H1 (cell line): Measurements from ENCODE around the gene SOWAHD. TPM values are rescaled to one million over a fixed set of nuclear protein-coding genes. Genes with fewer than 3 reads are reported as not detected.
"Not testable (repeated sequence)": the region's sequence is repeated elsewhere in the genome, so short reads cannot be mapped to it uniquely, and the experiment has no call there.

Source experiments
- CTCF ChIA-PET: fragments of 300-600 bp; sonication (Branson Sonifier 250); formaldehyde crosslinking; loops from one replicate; lab custom pipeline; 2021; ENCODE audit not compliant: partially characterized antibody; lab: Charles Lee
- POLR2A ChIA-PET: fragments of 300-600 bp; sonication (Branson Sonifier 250); formaldehyde crosslinking; loops from one replicate; lab custom pipeline; 2021; ENCODE audit warnings: inconsistent platforms; ENCODE audit not compliant: partially characterized antibody; lab: Charles Lee
- DNase-seq, 2 experiments: peaks; one replicate each; pipeline versions ENCODE4 v3.0.0 to v3.0.0-alpha.2; 2010 to 2022; ENCODE audit warnings: low spot score in 2 of 2, low read depth in 1 of 2, mixed read lengths in 1 of 2
- FAIRE-seq: peaks from 2 replicates; lab custom pipeline; 2011; peaks lifted over from hg19 to GRCh38; lab: Jason Lieb, UNC
- H2AFZ ChIP-seq: 2 replicates; pipeline ENCODE4 v1.8.1; 2012; ENCODE audit warnings: low read length, inconsistent platforms
- H2AK5ac ChIP-seq: 2 replicates; pipeline ENCODE4 v1.6.1; 2013; ENCODE audit warnings: low read depth, low read length
- H2BK120ac ChIP-seq: replicated peaks from 2 replicates; pipeline ENCODE3; 2013; ENCODE audit warnings: low read depth, low read length, inconsistent platforms
- H2BK12ac ChIP-seq: 2 replicates; pipeline ENCODE4 v1.6.1; 2013; ENCODE audit warnings: low read depth, low read length
- H2BK15ac ChIP-seq: 2 replicates; pipeline ENCODE4 v1.6.1; 2013; ENCODE audit warnings: low read length
- H2BK20ac ChIP-seq: 2 replicates; pipeline ENCODE4 v1.6.1; 2013; ENCODE audit warnings: low read length
- H2BK5ac ChIP-seq: 2 replicates; pipeline ENCODE4 v1.6.1; 2013; ENCODE audit warnings: low read depth, low read length
- H3K14ac ChIP-seq: 2 replicates; pipeline ENCODE4 v1.6.1; 2013; ENCODE audit warnings: inconsistent platforms; ENCODE audit not compliant: insufficient read length
- H3K18ac ChIP-seq: 2 replicates; pipeline ENCODE4 v1.6.1; 2013; ENCODE audit warnings: low read length; ENCODE audit errors: extremely low read depth
- H3K23ac ChIP-seq: 2 replicates; pipeline ENCODE4 v1.6.1; 2013; ENCODE audit warnings: inconsistent platforms; ENCODE audit not compliant: insufficient read length
- H3K23me2 ChIP-seq: 2 replicates; pipeline ENCODE4 v1.6.1; 2013; ENCODE audit warnings: low read depth, low read length
- H3K27ac ChIP-seq: 2 replicates; pipeline ENCODE4 v1.6.1; 2011; ENCODE audit warnings: low read depth, low read length, inconsistent platforms
- H3K27me3 ChIP-seq, 4 experiments: replicated peaks in 1 of 4; 1 replicate in 1 of 4; 2 replicates in 3 of 4; pipeline versions ENCODE4 v1.6.1 to v1.8.1; 2011 to 2013; ENCODE audit warnings: low read length in 3 of 4, mild to moderate bottlenecking in 3 of 4, inconsistent platforms in 2 of 4, mixed read lengths in 2 of 4, moderate library complexity in 1 of 4; ENCODE audit not compliant: control insufficient read depth in 3 of 4, insufficient read depth in 3 of 4; ENCODE audit errors: extremely low read depth in 1 of 4
- H3K36me3 ChIP-seq, 4 experiments: 2 replicates each; pipeline versions ENCODE4 v1.6.1 to v1.8.1; 2011 to 2013; ENCODE audit warnings: mild to moderate bottlenecking in 4 of 4, low read length in 3 of 4, moderate library complexity in 2 of 4, control low read depth in 1 of 4, inconsistent platforms in 1 of 4; ENCODE audit not compliant: insufficient read depth in 4 of 4, control insufficient read depth in 2 of 4
- H3K4ac ChIP-seq: replicated peaks from 2 replicates; pipeline ENCODE3; 2013; ENCODE audit warnings: low read length, low read depth, mixed read lengths, inconsistent platforms; ENCODE audit not compliant: insufficient read length
- H3K4me1 ChIP-seq, 4 experiments: replicated peaks in 1 of 4; 1 replicate in 1 of 4; 2 replicates in 3 of 4; pipeline versions ENCODE4 v1.6.1 to v1.8.1; 2011 to 2013; ENCODE audit warnings: low read length in 3 of 4, inconsistent platforms in 2 of 4, mixed read lengths in 1 of 4; ENCODE audit not compliant: insufficient read depth in 4 of 4, control insufficient read depth in 3 of 4
- H3K4me2 ChIP-seq, 2 experiments: 2 replicates each; pipeline versions ENCODE4 v1.6.1 to v1.8.1; 2011 to 2013; ENCODE audit warnings: low read depth in 2 of 2, low read length in 2 of 2, control low read depth in 1 of 2, inconsistent platforms in 1 of 2, mild to moderate bottlenecking in 1 of 2; ENCODE audit not compliant: insufficient read depth in 1 of 2
- H3K4me3 ChIP-seq, 4 experiments: fragments of 200-600, 300-600 bp in 1 of 4; sonication (generic), shearing (Covaris generic), sonication (Bioruptor Twin) in 1 of 4; 2 replicates each; pipeline versions ENCODE4 v1.5.1 to v1.8.1; 2011 to 2016; ENCODE audit warnings: low read length in 4 of 4, low read depth in 3 of 4, control low read depth in 2 of 4, inconsistent platforms in 2 of 4, mild to moderate bottlenecking in 2 of 4, mixed read lengths in 1 of 4, moderate library complexity in 1 of 4; ENCODE audit not compliant: insufficient read depth in 2 of 4; ENCODE audit errors: extremely low read depth in 1 of 4
- H3K56ac ChIP-seq: replicated peaks from 2 replicates; pipeline ENCODE3; 2013; ENCODE audit warnings: low read depth, mild to moderate bottlenecking, mixed read lengths, low read length, inconsistent platforms; ENCODE audit not compliant: insufficient read length
- H3K79me1 ChIP-seq: 2 replicates; pipeline ENCODE4 v1.6.1; 2013; ENCODE audit warnings: low read depth, low read length, control low read depth
- H3K79me2 ChIP-seq, 2 experiments: 2 replicates each; pipeline versions ENCODE4 v1.6.1 to v1.8.1; 2012 to 2013; ENCODE audit warnings: low read length in 2 of 2, mild to moderate bottlenecking in 2 of 2, inconsistent platforms in 1 of 2; ENCODE audit not compliant: insufficient read depth in 2 of 2, control insufficient read depth in 1 of 2
- H3K9ac ChIP-seq, 4 experiments: replicated peaks in 1 of 4; 1 replicate in 1 of 4; 2 replicates in 3 of 4; pipeline versions ENCODE4 v1.6.1 to v1.8.1; 2011 to 2013; ENCODE audit warnings: low read depth in 3 of 4, low read length in 3 of 4, control low read depth in 2 of 4, mild to moderate bottlenecking in 2 of 4, moderate library complexity in 2 of 4, inconsistent platforms in 1 of 4; ENCODE audit errors: extremely low read depth in 1 of 4
- H3K9me3 ChIP-seq, 2 experiments: 2 replicates each; pipeline versions ENCODE4 v1.6.1 to v1.8.1; 2012 to 2013; ENCODE audit warnings: mild to moderate bottlenecking in 2 of 2, moderate library complexity in 2 of 2, control low read depth in 1 of 2, inconsistent platforms in 1 of 2, low read depth in 1 of 2, low read length in 1 of 2, mixed read lengths in 1 of 2; ENCODE audit not compliant: insufficient read depth in 2 of 2
- H4K20me1 ChIP-seq, 2 experiments: replicated peaks in 1 of 2; 2 replicates each; pipeline versions ENCODE3 to v1.8.1; 2011 to 2013; ENCODE audit warnings: inconsistent platforms in 2 of 2, low read length in 2 of 2, mild to moderate bottlenecking in 1 of 2; ENCODE audit not compliant: insufficient read depth in 2 of 2, control insufficient read depth in 1 of 2
- H4K5ac ChIP-seq: 2 replicates; pipeline ENCODE4 v1.6.1; 2013; ENCODE audit warnings: low read length, low read depth, mixed read lengths, inconsistent platforms; ENCODE audit not compliant: insufficient read length
- H4K8ac ChIP-seq: 2 replicates; pipeline ENCODE4 v1.8.0; 2013; ENCODE audit warnings: mild to moderate bottlenecking, moderate library complexity, low read length, inconsistent platforms; ENCODE audit not compliant: insufficient read depth; ENCODE audit errors: extremely low read depth
- H4K91ac ChIP-seq: replicated peaks from 2 replicates; pipeline ENCODE3; 2013; ENCODE audit warnings: low read length, mixed read lengths, inconsistent platforms; ENCODE audit not compliant: insufficient read length
- WGBS, 2 experiments: shearing (Covaris generic) in 1 of 2; methylation state at CpG; one replicate each; pipeline versions ENCODE4 v1.1.6 to v1.1.7; 2013 to 2015; ENCODE audit warnings: low lambda C conversion rate in 2 of 2, mixed read lengths in 2 of 2, inconsistent platforms in 1 of 2, low coverage in 1 of 2, missing lambda C conversion rate in 1 of 2; ENCODE audit not compliant: insufficient replicate concordance in 2 of 2, insufficient coverage in 1 of 2, insufficient read length in 1 of 2; ENCODE audit errors: extremely low coverage in 1 of 2, missing lambda C conversion rate in 1 of 2; 5-methylcytosine and 5-hydroxymethylcytosine counted together
- polyA plus RNA-seq, 7 experiments: library from polyadenylated mRNA; depleted of rRNA in 3 of 7; stranded (reverse) in 5 of 7; unstranded in 2 of 7; fragments of >200 nt in 5 of 7; fragments of 200-250 nt in 2 of 7; gene quantifications; 1 replicate in 5 of 7; 2 replicates in 1 of 7; 4 replicates in 1 of 7; pipeline versions ENCODE4 v1.2.1 to v1.2.3, GENCODE V29; 2011 to 2013; ENCODE audit warnings: missing spikeins in 2 of 7, mixed read lengths in 2 of 7
- total RNA-seq: library from RNA; stranded (reverse); fragmentation: NEBNext Ultra II Directional; extraction: Animal tissue kit (Norgen Biotek cat#: 25700); gene quantifications from 2 replicates; pipeline ENCODE4 v1.2.1, GENCODE V29; 2021

Gene SOWAHD
- total and polyA plus RNA-seq, 2 of the 8 experiments (the other 6 are each of a cell fraction or from before 2014, with no cell fraction given): 1.7 to 2.9 TPM

DNA sequence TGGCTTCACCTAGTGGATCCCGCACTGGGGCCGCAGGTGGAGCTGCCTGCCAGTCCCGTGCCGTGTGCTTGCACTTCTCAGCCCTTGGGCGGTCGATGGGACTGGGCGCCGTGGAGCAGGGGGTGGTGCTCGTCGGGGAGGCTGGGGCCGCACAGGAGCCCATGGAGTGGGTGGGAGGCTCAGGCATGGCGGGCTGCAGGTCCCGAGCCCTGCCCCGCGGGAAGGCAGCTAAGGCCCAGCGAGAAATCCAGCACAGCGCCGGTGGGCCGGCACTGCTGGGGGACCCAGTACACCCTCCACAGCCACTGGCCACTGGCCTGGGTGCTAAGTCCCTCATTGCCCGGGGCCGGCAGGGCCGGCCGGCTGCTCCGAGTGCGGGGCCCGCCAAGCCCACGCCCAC is 7.6 kb upstream of the SOWAHD start:
- H3K79me2 ChIP-seq, H3K9me3 ChIP-seq, H4K8ac ChIP-seq, H2BK20ac ChIP-seq, H3K56ac ChIP-seq, H3K4me2 ChIP-seq, H3K27me3 ChIP-seq, H2AFZ ChIP-seq, H3K23ac ChIP-seq, DNase-seq, H3K23me2 ChIP-seq, H3K14ac ChIP-seq, H4K91ac ChIP-seq, H3K4me1 ChIP-seq, H3K4ac ChIP-seq, H3K9ac ChIP-seq, H3K27ac ChIP-seq, H3K36me3 ChIP-seq, H3K18ac ChIP-seq, H2BK5ac ChIP-seq, H4K20me1 ChIP-seq, H2BK12ac ChIP-seq, H3K4me3 ChIP-seq, H3K79me1 ChIP-seq, H2AK5ac ChIP-seq, FAIRE-seq, H2BK120ac ChIP-seq, H2BK15ac ChIP-seq, H4K5ac ChIP-seq: not testable (repeated sequence)
- POLR2A ChIA-PET: interaction anchor here (1.9 kb wide), 1 partner anchor 9 kb away, joined by 4 read pairs; no protein-coding TSS in a partner anchor
- CTCF ChIA-PET: interaction anchor here (2.1 to 3.3 kb wide), 2 partner anchors 21 to 52 kb away, joined by 6 to 18 read pairs; no protein-coding TSS in a partner anchor
- no CpG with 5 or more reads among the region's 27 CpGs for WGBS, 2 experiments
